DND-41 (cell line): ENCODE results near the gene SLC22A3.

Experiments
- ATAC-seq: fragments of 200-7000 bp; cut with Tn5 transposase; 3 replicates; pipeline ENCODE4 v1.9.1; 2021; ENCODE audit warnings: low read depth; ENCODE audit not compliant: insufficient read depth
- DNase-seq: peaks from one replicate; pipeline ENCODE4 v3.0.0-alpha.2; 2020
- H2AFZ ChIP-seq: 2 replicates; pipeline ENCODE4 v1.6.0; 2012; ENCODE audit warnings: low read depth, low read length
- H3K27ac ChIP-seq: 2 replicates; pipeline ENCODE4 v1.5.1; 2012; ENCODE audit warnings: low read length, inconsistent platforms
- H3K27me3 ChIP-seq: fragments of 200-600 bp; sonication (generic); 2 replicates; pipeline ENCODE4 v1.6.0; 2012; ENCODE audit warnings: low read length, mild to moderate bottlenecking, inconsistent platforms; ENCODE audit not compliant: insufficient read depth, poor library complexity
- H3K36me3 ChIP-seq: 2 replicates; pipeline ENCODE4 v1.5.1; 2012; ENCODE audit warnings: low read length, inconsistent platforms; ENCODE audit not compliant: insufficient read depth
- H3K4me1 ChIP-seq: 2 replicates; pipeline ENCODE4 v1.5.1; 2012; ENCODE audit warnings: mild to moderate bottlenecking, low read length; ENCODE audit not compliant: insufficient read depth
- H3K4me2 ChIP-seq: 2 replicates; pipeline ENCODE4 v1.6.0; 2012; ENCODE audit warnings: mild to moderate bottlenecking, moderate library complexity, low read length, inconsistent platforms; ENCODE audit not compliant: insufficient read depth
- H3K4me3 ChIP-seq, 2 experiments: fragments of 200-600 bp in 1 of 2; shearing (Covaris generic) in 1 of 2; 2 replicates each; pipeline ENCODE4 v1.5.1; 2012 to 2016; ENCODE audit warnings: inconsistent platforms in 2 of 2, low read length in 2 of 2, mild to moderate bottlenecking in 2 of 2, low read depth in 1 of 2, moderate library complexity in 1 of 2
- H3K79me2 ChIP-seq: 2 replicates; pipeline ENCODE4 v1.6.0; 2012; ENCODE audit warnings: low read length, inconsistent platforms; ENCODE audit not compliant: insufficient read depth
- H3K9ac ChIP-seq: 2 replicates; pipeline ENCODE4 v1.6.0; 2012; ENCODE audit warnings: low read depth, mild to moderate bottlenecking, inconsistent platforms, low read length, moderate library complexity
- H3K9me3 ChIP-seq: 2 replicates; pipeline ENCODE4 v1.5.1; 2012; ENCODE audit warnings: low read length, moderate library complexity, mild to moderate bottlenecking, inconsistent platforms; ENCODE audit not compliant: insufficient read depth, severe bottlenecking
- H4K20me1 ChIP-seq: 2 replicates; pipeline ENCODE4 v1.6.0; 2012; ENCODE audit warnings: low read length; ENCODE audit not compliant: insufficient read depth
- CTCF ChIP-seq: IDR thresholded peaks from 2 replicates; pipeline ENCODE4 v1.5.1; 2012; ENCODE audit warnings: borderline replicate concordance, low read length, moderate library complexity, mild to moderate bottlenecking; ENCODE audit not compliant: poor library complexity, severe bottlenecking; ENCODE audit errors: extremely low read depth
- EZH2 ChIP-seq: IDR thresholded peaks from 3 replicates; pipeline ENCODE4 v1.6.1; 2012; ENCODE audit warnings: borderline replicate concordance, low read depth, mild to moderate bottlenecking, moderate library complexity, low read length, inconsistent platforms; ENCODE audit not compliant: severe bottlenecking

Gene SLC22A3

GRCh38 chr6:160382946-160383345 lies 34.8 kb downstream of the SLC22A3 start:
- TF ChIP-seq CTCF (no peak), EZH2 (no peak)
- no peaks in the 10 kb centered on the region for H4K20me1 ChIP-seq
- no peak overlapping the region for H3K9ac ChIP-seq
- H3K9me3 ChIP-seq = no peaks in the 10 kb centered on the region
- H3K36me3 ChIP-seq = no peaks in the 10 kb centered on the region
- H2AFZ ChIP-seq = no peak overlapping the region
- H3K4me3 ChIP-seq = no peak overlapping the region
- peaks cover 9% of the 10 kb centered on the region for H3K27me3 ChIP-seq
- H3K79me2 ChIP-seq = no peaks in the 10 kb centered on the region
- no peak overlapping the region for H3K4me2 ChIP-seq
- no peaks in the 10 kb centered on the region for H3K4me1 ChIP-seq
- DNase-seq (no peak), ATAC-seq (no peak)
- no peak overlapping the region for H3K27ac ChIP-seq

GRCh38 chr6:160386869-160387530 lies 38.8 kb downstream of the SLC22A3 start:
- peaks cover 4% of the 10 kb centered on the region for H3K27me3 ChIP-seq
- no peak overlapping the region for H3K4me3 ChIP-seq
- no peaks in the 10 kb centered on the region for H4K20me1 ChIP-seq
- H3K79me2 ChIP-seq = no peaks in the 10 kb centered on the region
- H3K9ac ChIP-seq = no peak overlapping the region
- no peaks in the 10 kb centered on the region for H3K4me1 ChIP-seq
- H3K36me3 ChIP-seq = no peaks in the 10 kb centered on the region
- no peak overlapping the region for H3K27ac ChIP-seq
- DNase-seq (no peak), ATAC-seq (no peak)
- H2AFZ ChIP-seq = no peak overlapping the region
- TF ChIP-seq EZH2 = no peak
- no peak for TF ChIP-seq CTCF
- H3K9me3 ChIP-seq = no peaks in the 10 kb centered on the region
- no peak overlapping the region for H3K4me2 ChIP-seq

- Histone ChIP-seq H3K27me3 (peaks cover 4% of the 10 kb centered on the region), H3K4me1 (no peaks in the 10 kb centered on the region), H3K9me3 (no peaks in the 10 kb centered on the region), H3K4me3 (no peak overlapping the region), H3K27ac (no peak overlapping the region), H3K79me2 (no peaks in the 10 kb centered on the region), H3K4me2 (no peak overlapping the region), H2AFZ (no peak overlapping the region), H3K9ac (no peak overlapping the region), H3K36me3 (no peaks in the 10 kb centered on the region), H4K20me1 (no peaks in the 10 kb centered on the region)
- DNase-seq = no peak
- TF ChIP-seq CTCF = no peak
- no peak for TF ChIP-seq EZH2
- ATAC-seq = no peak
Measured at GRCh38 chr6:160387916-160388643, 39.9 kb downstream of the SLC22A3 start.
